ENCODE data around the gene CXCR4.

DNA sequence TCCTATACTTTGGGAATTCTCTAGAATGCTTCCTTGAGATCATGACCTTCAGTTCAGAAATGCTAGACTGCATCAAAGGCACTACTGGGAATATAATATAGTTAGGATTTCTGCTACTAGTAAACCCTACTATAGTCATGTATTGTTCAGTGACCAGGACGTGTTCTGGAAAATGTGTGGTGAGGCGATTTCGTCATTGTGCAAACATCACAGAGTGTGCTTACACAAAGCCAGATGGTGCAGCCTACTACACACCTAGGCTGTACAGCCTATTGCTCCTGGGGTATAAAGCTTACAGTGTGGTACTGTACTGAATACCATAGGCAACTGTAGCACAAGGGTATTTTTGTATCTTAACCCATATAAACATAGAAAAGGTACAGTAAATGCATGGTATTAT lies 13.0 kb downstream of the CXCR4 start:
- TF ChIP-seq, protein P1, sequence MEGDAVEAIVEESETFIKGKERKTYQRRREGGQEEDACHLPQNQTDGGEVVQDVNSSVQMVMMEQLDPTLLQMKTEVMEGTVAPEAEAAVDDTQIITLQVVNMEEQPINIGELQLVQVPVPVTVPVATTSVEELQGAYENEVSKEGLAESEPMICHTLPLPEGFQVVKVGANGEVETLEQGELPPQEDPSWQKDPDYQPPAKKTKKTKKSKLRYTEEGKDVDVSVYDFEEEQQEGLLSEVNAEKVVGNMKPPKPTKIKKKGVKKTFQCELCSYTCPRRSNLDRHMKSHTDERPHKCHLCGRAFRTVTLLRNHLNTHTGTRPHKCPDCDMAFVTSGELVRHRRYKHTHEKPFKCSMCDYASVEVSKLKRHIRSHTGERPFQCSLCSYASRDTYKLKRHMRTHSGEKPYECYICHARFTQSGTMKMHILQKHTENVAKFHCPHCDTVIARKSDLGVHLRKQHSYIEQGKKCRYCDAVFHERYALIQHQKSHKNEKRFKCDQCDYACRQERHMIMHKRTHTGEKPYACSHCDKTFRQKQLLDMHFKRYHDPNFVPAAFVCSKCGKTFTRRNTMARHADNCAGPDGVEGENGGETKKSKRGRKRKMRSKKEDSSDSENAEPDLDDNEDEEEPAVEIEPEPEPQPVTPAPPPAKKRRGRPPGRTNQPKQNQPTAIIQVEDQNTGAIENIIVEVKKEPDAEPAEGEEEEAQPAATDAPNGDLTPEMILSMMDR (IDR thresholded peaks at IDR 0.05) = no peak
- TF ChIP-seq SIN3A (IDR thresholded peaks at IDR 0.05; ENCODE audit: borderline replicate concordance, insufficient read depth, low read depth, low read length) = no peak
- TF ChIP-seq POLR2AphosphoS5 (IDR thresholded peaks at IDR 0.05; ENCODE audit: low read depth, low read length) = no peak
- TF ChIP-seq, protein P2, sequence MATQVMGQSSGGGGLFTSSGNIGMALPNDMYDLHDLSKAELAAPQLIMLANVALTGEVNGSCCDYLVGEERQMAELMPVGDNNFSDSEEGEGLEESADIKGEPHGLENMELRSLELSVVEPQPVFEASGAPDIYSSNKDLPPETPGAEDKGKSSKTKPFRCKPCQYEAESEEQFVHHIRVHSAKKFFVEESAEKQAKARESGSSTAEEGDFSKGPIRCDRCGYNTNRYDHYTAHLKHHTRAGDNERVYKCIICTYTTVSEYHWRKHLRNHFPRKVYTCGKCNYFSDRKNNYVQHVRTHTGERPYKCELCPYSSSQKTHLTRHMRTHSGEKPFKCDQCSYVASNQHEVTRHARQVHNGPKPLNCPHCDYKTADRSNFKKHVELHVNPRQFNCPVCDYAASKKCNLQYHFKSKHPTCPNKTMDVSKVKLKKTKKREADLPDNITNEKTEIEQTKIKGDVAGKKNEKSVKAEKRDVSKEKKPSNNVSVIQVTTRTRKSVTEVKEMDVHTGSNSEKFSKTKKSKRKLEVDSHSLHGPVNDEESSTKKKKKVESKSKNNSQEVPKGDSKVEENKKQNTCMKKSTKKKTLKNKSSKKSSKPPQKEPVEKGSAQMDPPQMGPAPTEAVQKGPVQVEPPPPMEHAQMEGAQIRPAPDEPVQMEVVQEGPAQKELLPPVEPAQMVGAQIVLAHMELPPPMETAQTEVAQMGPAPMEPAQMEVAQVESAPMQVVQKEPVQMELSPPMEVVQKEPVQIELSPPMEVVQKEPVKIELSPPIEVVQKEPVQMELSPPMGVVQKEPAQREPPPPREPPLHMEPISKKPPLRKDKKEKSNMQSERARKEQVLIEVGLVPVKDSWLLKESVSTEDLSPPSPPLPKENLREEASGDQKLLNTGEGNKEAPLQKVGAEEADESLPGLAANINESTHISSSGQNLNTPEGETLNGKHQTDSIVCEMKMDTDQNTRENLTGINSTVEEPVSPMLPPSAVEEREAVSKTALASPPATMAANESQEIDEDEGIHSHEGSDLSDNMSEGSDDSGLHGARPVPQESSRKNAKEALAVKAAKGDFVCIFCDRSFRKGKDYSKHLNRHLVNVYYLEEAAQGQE (IDR thresholded peaks at IDR 0.05; ENCODE audit: insufficient read depth in 1 of 2, low read depth in 2 of 2, low read length in 1 of 2) = no peak
